AG04449 (cell line): ENCODE measurements around the gene NDOR1.

Source experiments
- CTCF ChIA-PET: fragments of 350-600 bp; formaldehyde crosslinking; extraction: SDS; loops from one replicate; lab custom pipeline; 2021; ENCODE audit warnings: antibody characterized with exemption; lab: Yijun Ruan, JAX
- POLR2A ChIA-PET: fragments of 400-600, 350-600 bp; formaldehyde crosslinking; extraction: SDS; loops from one replicate; lab custom pipeline; 2020; ENCODE audit warnings: antibody characterized with exemption, inconsistent platforms; lab: Yijun Ruan, JAX
- DNase-seq: peaks from one replicate; pipeline ENCODE4 v3.0.0-alpha.2; 2010; ENCODE audit warnings: low read depth, low spot score
- H3K4me3 ChIP-seq: 2 replicates; pipeline ENCODE4 v1.5.1; 2011; ENCODE audit warnings: low read depth, mild to moderate bottlenecking, control low read depth, low read length
- TF ChIP-seq, protein P1 (sequence below): IDR thresholded peaks from one replicate; pipeline ENCODE4 v1.5.1; 2011; ENCODE audit warnings: mild to moderate bottlenecking, moderate library complexity, low read length, control low read depth, inconsistent platforms; ENCODE audit not compliant: insufficient read depth; ENCODE audit errors: missing control alignments

Gene NDOR1

DNA sequence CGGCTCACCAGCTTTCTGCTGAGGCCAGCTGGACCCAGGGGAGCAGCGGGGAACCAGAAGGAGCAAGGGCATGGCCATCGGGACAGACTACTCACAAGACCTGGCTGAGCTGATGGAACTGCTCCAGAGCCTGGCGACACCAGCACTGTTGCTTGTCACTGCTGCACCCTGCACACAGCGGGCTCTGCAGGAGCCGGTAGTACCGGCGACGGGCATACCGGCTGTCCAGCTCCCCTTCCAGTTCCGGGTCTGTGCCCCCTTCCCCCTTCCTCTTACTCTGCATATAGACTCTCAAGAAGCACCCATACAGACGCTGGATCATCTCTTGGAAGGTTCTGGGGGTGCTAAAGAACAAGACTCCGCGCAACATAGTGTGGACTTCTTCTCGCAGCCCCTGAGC is 18.1 kb upstream of the NDOR1 start:
- no peak for DNase-seq
- POLR2A ChIA-PET: interaction anchor here (1.1 to 2.7 kb wide), 3 partner anchors 13 to 53 kb away, joined by 3 to 15 read pairs (median 5); partner anchors contain the start of genes RNF224, TPRN and TUBB4B
- H3K4me3 ChIP-seq: peak overlapping the region; percentile 96
- TF ChIP-seq, protein P1, sequence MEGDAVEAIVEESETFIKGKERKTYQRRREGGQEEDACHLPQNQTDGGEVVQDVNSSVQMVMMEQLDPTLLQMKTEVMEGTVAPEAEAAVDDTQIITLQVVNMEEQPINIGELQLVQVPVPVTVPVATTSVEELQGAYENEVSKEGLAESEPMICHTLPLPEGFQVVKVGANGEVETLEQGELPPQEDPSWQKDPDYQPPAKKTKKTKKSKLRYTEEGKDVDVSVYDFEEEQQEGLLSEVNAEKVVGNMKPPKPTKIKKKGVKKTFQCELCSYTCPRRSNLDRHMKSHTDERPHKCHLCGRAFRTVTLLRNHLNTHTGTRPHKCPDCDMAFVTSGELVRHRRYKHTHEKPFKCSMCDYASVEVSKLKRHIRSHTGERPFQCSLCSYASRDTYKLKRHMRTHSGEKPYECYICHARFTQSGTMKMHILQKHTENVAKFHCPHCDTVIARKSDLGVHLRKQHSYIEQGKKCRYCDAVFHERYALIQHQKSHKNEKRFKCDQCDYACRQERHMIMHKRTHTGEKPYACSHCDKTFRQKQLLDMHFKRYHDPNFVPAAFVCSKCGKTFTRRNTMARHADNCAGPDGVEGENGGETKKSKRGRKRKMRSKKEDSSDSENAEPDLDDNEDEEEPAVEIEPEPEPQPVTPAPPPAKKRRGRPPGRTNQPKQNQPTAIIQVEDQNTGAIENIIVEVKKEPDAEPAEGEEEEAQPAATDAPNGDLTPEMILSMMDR: no peak
- CTCF ChIA-PET: interaction anchor here (1.3 to 3.4 kb wide), 3 partner anchors 11 to 36 kb away, joined by 4 to 30 read pairs (median 10); partner anchors contain the start of gene TMEM210

DNA sequence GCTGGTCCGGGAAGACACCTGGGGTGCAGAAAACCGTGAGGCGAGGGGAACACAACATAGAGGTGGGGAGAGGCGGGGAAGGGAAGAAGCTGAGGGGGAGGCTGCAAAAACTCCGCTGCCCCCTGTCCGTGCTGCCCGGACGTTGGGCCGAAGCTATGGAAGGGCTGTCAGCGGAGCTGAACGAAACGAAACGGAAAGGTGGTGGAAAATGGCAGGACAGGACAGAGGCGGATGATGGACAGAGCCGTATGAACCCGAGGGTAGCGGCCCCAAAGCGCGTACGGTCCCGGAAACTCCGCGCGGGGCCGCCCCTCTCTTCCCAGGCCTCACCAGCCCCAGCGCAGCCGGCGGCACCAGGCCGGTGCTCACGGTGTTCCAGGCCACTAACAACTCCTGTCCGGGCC is 17.4 kb upstream of the NDOR1 start:
- POLR2A ChIA-PET: interaction anchor here (1.0 to 2.7 kb wide), 8 partner anchors 11 to 58 kb away, joined by 3 to 15 read pairs (median 5); partner anchors contain the start of genes RNF224, TPRN and TUBB4B
- CTCF ChIA-PET: interaction anchor here (1.3 to 3.4 kb wide), 7 partner anchors 10 to 54 kb away, joined by 4 to 30 read pairs (median 10); partner anchors contain the start of genes RNF224 and TMEM210
- DNase-seq: no peak
- H3K4me3 ChIP-seq: peak overlapping the region; percentile 96
- TF ChIP-seq, protein P1: no peak

DNA sequence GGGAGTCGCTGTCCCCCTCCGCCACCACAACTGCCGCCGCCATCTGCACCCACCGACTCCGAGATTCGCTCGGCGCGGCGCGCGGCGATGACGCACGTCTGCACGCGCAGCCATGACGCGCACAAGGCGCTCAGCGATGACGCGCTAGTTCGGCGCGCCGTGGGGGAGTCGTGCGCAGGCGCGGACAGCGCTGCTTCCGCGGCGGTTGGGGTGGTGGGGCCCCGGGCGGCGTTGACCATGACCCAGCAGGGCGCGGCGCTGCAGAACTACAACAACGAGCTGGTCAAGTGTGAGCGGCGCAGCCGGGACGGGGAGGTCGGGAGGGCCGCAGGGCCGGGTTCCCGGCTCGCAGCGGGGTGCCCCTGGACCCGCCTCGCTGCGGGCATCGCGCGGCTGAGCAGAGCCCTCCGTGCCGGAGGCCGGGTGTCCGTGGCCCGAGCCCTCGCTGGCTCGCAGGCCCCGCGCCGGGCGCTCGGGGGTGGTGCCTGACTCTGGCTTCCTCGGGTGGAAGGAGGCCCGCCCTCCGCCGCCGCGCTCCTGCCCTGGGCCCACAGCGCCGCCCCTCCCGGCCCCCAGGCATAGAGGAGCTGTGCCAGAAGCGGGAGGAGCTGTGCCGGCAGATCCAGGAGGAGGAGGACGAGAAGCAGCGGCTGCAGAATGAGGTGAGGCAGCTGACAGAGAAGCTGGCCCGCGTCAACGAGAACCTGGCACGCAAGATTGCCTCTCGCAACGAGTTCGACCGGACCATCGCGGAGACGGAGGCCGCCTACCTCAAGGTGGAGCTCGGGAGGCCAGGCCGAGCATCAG is 16.8 kb upstream of the NDOR1 start, which contains the start of the genes ANAPC2 and SSNA1:
ANAPC2 (minus strand) TSS at position 71 of the 807 bp plus-strand sequence; CDS start at position 43, 28 bp downstream.
SSNA1 (plus strand) TSS at position 187 of the 807 bp plus-strand sequence; CDS start at position 238, 51 bp downstream.
- DNase-seq: peak; percentile 36
- H3K4me3 ChIP-seq: peak within 1 kb of the TSS; percentile 96
- TF ChIP-seq, protein P1: peak; percentile 62
- ChIA-PET CTCF (interaction anchor here (1.0 to 3.4 kb wide), 11 partner anchors 9 to 75 kb away, joined by 3 to 30 read pairs (median 6); partner anchors contain the start of genes RNF224 and TPRN), POLR2A (interaction anchor here (0.6 to 2.7 kb wide), 13 partner anchors 10 to 128 kb away, joined by 3 to 15 read pairs (median 4); partner anchors contain the start of genes NDOR1, RNF224, TMEM203 and TPRN)

DNA sequence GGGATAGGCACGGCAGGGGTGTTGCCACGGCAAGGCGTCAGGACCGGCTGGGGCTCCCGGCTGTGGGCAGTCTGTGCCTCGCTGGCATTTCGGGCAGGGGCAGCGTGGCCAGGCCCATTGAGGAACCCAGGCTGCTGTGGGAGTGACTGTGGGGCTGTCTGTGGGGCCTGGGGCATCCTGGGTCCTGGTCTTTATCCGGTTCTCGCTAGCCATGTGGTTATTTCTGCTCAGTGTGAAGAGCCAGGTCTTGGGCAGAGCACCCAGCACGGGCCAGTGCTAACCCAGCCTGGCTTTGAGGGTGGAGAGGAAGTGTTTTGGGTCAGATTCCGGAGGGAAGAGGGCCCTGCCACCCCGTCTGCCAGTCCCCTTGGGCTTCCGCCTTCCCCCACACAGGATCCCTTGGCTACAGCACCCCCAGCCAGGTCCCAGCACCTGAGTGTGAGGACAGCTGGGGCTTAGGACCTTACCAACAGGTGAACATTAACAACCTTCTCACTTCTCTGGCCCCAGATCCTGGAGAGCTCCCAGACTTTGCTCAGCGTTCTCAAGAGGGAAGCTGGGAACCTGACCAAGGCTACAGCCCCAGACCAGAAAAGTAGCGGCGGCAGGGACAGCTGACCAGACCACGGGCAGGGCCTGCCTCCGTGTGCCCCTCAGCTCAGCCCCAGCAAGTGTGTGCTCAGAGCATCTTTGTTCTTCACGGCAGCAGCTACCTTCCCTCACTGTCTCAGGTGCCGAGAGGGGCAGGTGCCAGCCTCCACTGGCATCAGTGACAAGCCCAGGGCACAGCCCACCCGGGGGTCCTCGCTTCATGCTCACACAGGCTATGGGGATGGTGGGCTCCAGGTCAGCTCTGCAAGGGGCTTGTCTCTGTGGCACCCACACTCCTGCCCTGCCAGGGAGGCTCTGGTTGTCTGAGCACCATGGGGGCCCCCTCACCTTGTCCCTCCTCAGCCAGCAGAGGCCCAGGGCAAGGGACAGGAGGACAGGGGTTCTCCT is 15.9 kb upstream of the NDOR1 start:
- TF ChIP-seq, protein P1: no peak
- POLR2A ChIA-PET: interaction anchor here (0.6 to 2.7 kb wide), 9 partner anchors 9 to 70 kb away, joined by 3 to 15 read pairs (median 5); partner anchors contain the start of genes NDOR1, TMEM203, TPRN and TUBB4B
- CTCF ChIA-PET: interaction anchor here (1.0 to 3.4 kb wide), 12 partner anchors 8 to 126 kb away, joined by 3 to 30 read pairs (median 6); partner anchors contain the start of genes RNF224 and TPRN
- DNase-seq: no peak
- H3K4me3 ChIP-seq: peak overlapping the region; percentile 96

DNA sequence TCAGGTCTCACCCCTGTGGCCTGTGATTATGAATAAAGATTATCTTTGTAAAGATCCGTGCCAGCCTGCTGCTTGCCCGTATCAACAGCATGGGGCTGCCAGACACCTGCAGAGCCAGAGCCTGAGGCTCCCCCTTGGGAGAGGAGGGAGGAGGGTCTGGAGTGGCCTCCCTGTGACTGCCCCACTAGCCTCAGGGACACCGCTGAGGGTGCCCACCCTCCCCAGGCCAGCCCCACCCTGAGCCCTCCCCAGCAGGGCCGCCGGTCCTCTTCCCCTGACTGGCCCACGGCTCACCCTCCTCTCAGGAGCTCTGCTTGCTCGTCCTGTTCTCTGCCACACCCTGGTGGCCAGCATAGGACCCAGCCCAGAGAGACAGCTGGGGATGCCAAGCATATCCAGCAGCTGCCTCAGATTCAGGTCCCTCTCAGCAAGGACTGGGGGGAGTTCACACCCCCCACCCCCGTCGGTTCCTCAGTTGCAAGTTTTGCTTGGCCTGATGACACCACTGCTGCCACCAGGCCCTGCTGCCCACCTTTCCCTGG is 15.1 kb upstream of the NDOR1 start:
- ChIA-PET POLR2A (interaction anchor here (2.1 to 2.7 kb wide), 2 partner anchors 10 to 50 kb away, joined by 8 to 15 read pairs; partner anchors contain the start of genes TPRN and TUBB4B), CTCF (interaction anchor here (0.9 to 2.2 kb wide), 7 partner anchors 7 to 127 kb away, joined by 3 to 15 read pairs (median 6); partner anchors contain the start of genes RNF224 and TPRN)
- H3K4me3 ChIP-seq: no peak overlapping the region; the same call in 1 of the 2 replicates
- DNase-seq: no peak
- TF ChIP-seq, protein P1: no peak
